Embryonic facial prominence (tissue), 1 donor: ENCODE results near the gene ATOSA.
A peak's percentile ranks its signal among the peaks of the same experiment; 100 is the strongest.

Experiments used
- DNase-seq: peaks from one replicate; pipeline ENCODE4 v3.0.0-alpha.2; 2016; ENCODE audit errors: extremely low spot score

ATOSA gene

GRCh38 chr15:52651868-52652267 lies 27.3 kb downstream of the ATOSA start:
- peak; percentile 66 for DNase-seq

GRCh38 chr15:52651114-52651513 lies 28.1 kb downstream of the ATOSA start:
- DNase-seq: no peak

GRCh38 chr15:52649686-52650085 lies 29.5 kb downstream of the ATOSA start:
- DNase-seq: no peak

- DNase-seq: no peak
Observed at GRCh38 chr15:52645916-52646315, 33.3 kb downstream of the ATOSA start.

GRCh38 chr15:52642386-52643361 lies 36.5 kb downstream of the ATOSA start:
- no peak for DNase-seq

- no peak for DNase-seq
Observed at GRCh38 chr15:52636459-52636858, 42.7 kb downstream of the ATOSA start.

- DNase-seq: no peak
Observed at GRCh38 chr15:52635908-52636307, 43.3 kb downstream of the ATOSA start.
